Left lobe of liver (tissue), 2 donors: ENCODE measurements around the gene SP9. TPM values are rescaled to one million over a fixed set of nuclear protein-coding genes. Genes with fewer than 3 reads are reported as not detected.

Experiments used
- ATAC-seq: fragments of 200-7000 bp; cut with Tn5 transposase; one replicate; pipeline ENCODE4 v1.9.1; 2020; ENCODE audit warnings: mild to moderate bottlenecking, moderate library complexity
- DNase-seq: peaks from one replicate; pipeline ENCODE4 v3.0.0-alpha.2; 2020; ENCODE audit warnings: low spot score
- total RNA-seq: library from RNA; stranded (reverse); gene quantifications from one replicate; pipeline ENCODE4 v1.2.1, GENCODE V29; 2021
- donor health status: DM: no; HTN: no; CAD: no; lungs with moderate emphysema.
- donor health status: DM: no; HTN: yes; CAD: no.

The SP9 gene
- total RNA-seq: not detected

- ATAC-seq (no peak), DNase-seq (no peak)
These were observed at the start of gene SP9 for GRCh38 chr2:174334781-174335251. Gene SP9 (plus strand): TSS chr2:174334954. CDS start chr2:174335093, 139 bp downstream.

GRCh38 chr2:174286172-174286571 is 48.6 kb upstream of the SP9 start:
- ATAC-seq (no peak), DNase-seq (no peak)

- ATAC-seq (no peak), DNase-seq (no peak)
These were observed 41.8 kb upstream of the SP9 start for GRCh38 chr2:174292908-174293307.

- ATAC-seq: no peak
- no peak for DNase-seq
These were observed 34.6 kb upstream of the SP9 start for GRCh38 chr2:174300114-174300513.

- DNase-seq (no peak), ATAC-seq (no peak)
These were observed 22.0 kb upstream of the SP9 start for GRCh38 chr2:174312581-174313234.

- ATAC-seq (no peak), DNase-seq (no peak)
These were observed 12.6 kb upstream of the SP9 start for GRCh38 chr2:174322149-174322548.

GRCh38 chr2:174322746-174323145 is 12.0 kb upstream of the SP9 start:
- ATAC-seq (no peak), DNase-seq (no peak)

GRCh38 chr2:174324530-174324929 is 10.2 kb upstream of the SP9 start:
- DNase-seq: no peak
- no peak for ATAC-seq

GRCh38 chr2:174325373-174326160 is 9.2 kb upstream of the SP9 start:
- ATAC-seq (no peak), DNase-seq (no peak)

GRCh38 chr2:174326161-174327020 is 8.4 kb upstream of the SP9 start:
- no peak for DNase-seq
- no peak for ATAC-seq

GRCh38 chr2:174327021-174327840 is 7.5 kb upstream of the SP9 start:
- ATAC-seq (no peak), DNase-seq (no peak)

- ATAC-seq (no peak), DNase-seq (no peak)
These were observed 7.0 kb upstream of the SP9 start for GRCh38 chr2:174327841-174328113.

GRCh38 chr2:174328114-174328960 is 6.4 kb upstream of the SP9 start:
- DNase-seq: no peak
- ATAC-seq: no peak

- DNase-seq (no peak), ATAC-seq (no peak)
These were observed 5.6 kb upstream of the SP9 start for GRCh38 chr2:174328961-174329715.

GRCh38 chr2:174330945-174331594 is 3.7 kb upstream of the SP9 start:
- DNase-seq: no peak
- no peak for ATAC-seq

GRCh38 chr2:174331595-174332216 is 3.0 kb upstream of the SP9 start:
- DNase-seq: no peak
- ATAC-seq: no peak

- no peak for DNase-seq
- no peak for ATAC-seq
These were observed 2.4 kb upstream of the SP9 start for GRCh38 chr2:174332217-174332963.

- ATAC-seq (no peak), DNase-seq (no peak)
These were observed 1.8 kb upstream of the SP9 start for GRCh38 chr2:174333017-174333371.
